ENCODE results near the gene CRYGA.

CRYGA gene

GRCh38 chr2:208163489-208163888 is at the start of gene CRYGA:
TSS of gene CRYGA (minus strand) at chr2:208163589. CDS start at chr2:208163556, 33 bp downstream.
- no peak for DNase-seq

- DNase-seq, result no peak
These were observed 47.5 kb upstream of the CRYGA start for GRCh38 chr2:208210688-208211451.

- DNase-seq, result no peak
These were observed 45.1 kb upstream of the CRYGA start for GRCh38 chr2:208208335-208209085.

GRCh38 chr2:208207769-208208168 is 44.4 kb upstream of the CRYGA start:
- DNase-seq, result no peak

GRCh38 chr2:208204166-208204565 is 40.8 kb upstream of the CRYGA start:
- DNase-seq, result no peak

GRCh38 chr2:208195531-208195930 is 32.1 kb upstream of the CRYGA start:
- no peak for DNase-seq

- no peak for DNase-seq
These were observed 29.3 kb upstream of the CRYGA start for GRCh38 chr2:208192611-208193236.

- peak; percentile 1 for DNase-seq
These were observed 26.6 kb upstream of the CRYGA start, which contains the start of gene C2orf80 for GRCh38 chr2:208189810-208190503. TSS of gene C2orf80 (minus strand) at chr2:208190030. CDS start at chr2:208186986, 3,044 bp downstream.

GRCh38 chr2:208189069-208189809 is 25.9 kb upstream of the CRYGA start:
- no peak for DNase-seq

GRCh38 chr2:208186893-208187292 is 23.5 kb upstream of the CRYGA start:
- DNase-seq, result no peak

- DNase-seq, result no peak
These were observed 23.1 kb upstream of the CRYGA start for GRCh38 chr2:208186465-208186864.

- no peak for DNase-seq
These were observed 20.8 kb upstream of the CRYGA start for GRCh38 chr2:208183972-208184705.

- no peak for DNase-seq
These were observed 20.1 kb upstream of the CRYGA start for GRCh38 chr2:208183526-208183925.

- DNase-seq, result no peak
These were observed 19.4 kb upstream of the CRYGA start for GRCh38 chr2:208182835-208183234.

GRCh38 chr2:208179028-208179609 is 15.7 kb upstream of the CRYGA start:
- DNase-seq, result no peak

GRCh38 chr2:208175840-208176153 is 12.4 kb upstream of the CRYGA start:
- no peak for DNase-seq

GRCh38 chr2:208175069-208175839 is 11.9 kb upstream of the CRYGA start:
- peak; percentile 47 for DNase-seq

- no peak for DNase-seq
These were observed 10.8 kb upstream of the CRYGA start for GRCh38 chr2:208174144-208174543.

GRCh38 chr2:208172125-208172524 is 8.7 kb upstream of the CRYGA start:
- DNase-seq, result no peak

GRCh38 chr2:208164951-208165755 is 1.8 kb upstream of the CRYGA start:
- no peak for DNase-seq
